ENCODE measurements around the gene APOL5. TPM values are rescaled to one million over a fixed set of nuclear protein-coding genes. Genes with fewer than 3 reads are reported as not detected.

Gene APOL5
- total RNA-seq, 2 experiments from 2014 or later: not detected

GRCh38 chr22:35733036-35733435, 15.4 kb downstream of the APOL5 start:
- no peaks in the 10 kb centered on the region for H3K36me3 ChIP-seq (ENCODE audit: insufficient read depth, low read length)
- ATAC-seq (ENCODE audit: poor library complexity) (no peak), DNase-seq (no peak)
- Mint-ChIP-seq H3K27me3 (peaks cover 4% of the 10 kb centered on the region), H3K27ac (no peak overlapping the region), H3K9me3 (no peaks in the 10 kb centered on the region), H3K4me3 (no peak overlapping the region), H3K4me1 (ENCODE audit: low read depth) (no peaks in the 10 kb centered on the region), H3K36me3 (ENCODE audit: low read depth) (no peaks in the 10 kb centered on the region)
- H3K27me3 ChIP-seq (ENCODE audit: control insufficient read depth in 1 of 2, insufficient read depth in 2 of 2, low read length in 2 of 2): no peaks in the 10 kb centered on the region
- H3K4me1 ChIP-seq (ENCODE audit: insufficient read depth, low read length): no peaks in the 10 kb centered on the region
- POLR2A ChIA-PET: no interaction called here
- intact Hi-C loops (cut with DNase I, micrococcal nuclease): no loop called here
- H3K27ac ChIP-seq (ENCODE audit: low read depth in 1 of 2, low read length in 2 of 2): no peak overlapping the region
- no peak overlapping the region for H3K4me3 ChIP-seq (ENCODE audit: low read length)
- no peak for TF ChIP-seq CTCF (IDR thresholded peaks at IDR 0.05)
- H3K9me3 ChIP-seq (ENCODE audit: control insufficient read depth in 1 of 2, insufficient read depth in 1 of 2, low read length in 2 of 2): no peaks in the 10 kb centered on the region
- CTCF ChIA-PET: no interaction called here

- Mint-ChIP-seq H3K4me1 (ENCODE audit: low read depth) (no peaks in the 10 kb centered on the region), H3K4me3 (no peak overlapping the region), H3K27me3 (peaks cover 4% of the 10 kb centered on the region), H3K9me3 (no peaks in the 10 kb centered on the region), H3K36me3 (ENCODE audit: low read depth) (no peaks in the 10 kb centered on the region), H3K27ac (no peak overlapping the region)
- intact Hi-C loops (cut with DNase I, micrococcal nuclease): no loop called here
- Histone ChIP-seq H3K36me3 (ENCODE audit: insufficient read depth, low read length) (no peaks in the 10 kb centered on the region), H3K9me3 (ENCODE audit: control insufficient read depth in 1 of 2, insufficient read depth in 1 of 2, low read length in 2 of 2) (no peaks in the 10 kb centered on the region), H3K4me1 (ENCODE audit: insufficient read depth, low read length) (no peaks in the 10 kb centered on the region), H3K27ac (ENCODE audit: low read depth in 1 of 2, low read length in 2 of 2) (no peak overlapping the region), H3K27me3 (ENCODE audit: control insufficient read depth in 1 of 2, insufficient read depth in 2 of 2, low read length in 2 of 2) (no peaks in the 10 kb centered on the region), H3K4me3 (ENCODE audit: low read length) (no peak overlapping the region)
- ATAC-seq (ENCODE audit: poor library complexity) (no peak), DNase-seq (no peak)
- ChIA-PET CTCF (no interaction called here), POLR2A (no interaction called here)
- no peak for TF ChIP-seq CTCF (IDR thresholded peaks at IDR 0.05)
These were observed 16.3 kb downstream of the APOL5 start for GRCh38 chr22:35733791-35734516.

GRCh38 chr22:35734517-35734827, 16.8 kb downstream of the APOL5 start:
- Mint-ChIP-seq H3K9me3 (no peaks in the 10 kb centered on the region), H3K27ac (no peak overlapping the region), H3K36me3 (ENCODE audit: low read depth) (no peaks in the 10 kb centered on the region), H3K4me3 (no peak overlapping the region), H3K4me1 (ENCODE audit: low read depth) (no peaks in the 10 kb centered on the region), H3K27me3 (peaks cover 4% of the 10 kb centered on the region)
- Histone ChIP-seq H3K27ac (ENCODE audit: low read depth in 1 of 2, low read length in 2 of 2) (no peak overlapping the region), H3K9me3 (ENCODE audit: control insufficient read depth in 1 of 2, insufficient read depth in 1 of 2, low read length in 2 of 2) (no peaks in the 10 kb centered on the region), H3K36me3 (ENCODE audit: insufficient read depth, low read length) (no peaks in the 10 kb centered on the region), H3K4me3 (ENCODE audit: low read length) (no peak overlapping the region), H3K4me1 (ENCODE audit: insufficient read depth, low read length) (no peaks in the 10 kb centered on the region), H3K27me3 (ENCODE audit: control insufficient read depth in 1 of 2, insufficient read depth in 2 of 2, low read length in 2 of 2) (no peaks in the 10 kb centered on the region)
- ATAC-seq (ENCODE audit: poor library complexity) (no peak), DNase-seq (no peak)
- ChIA-PET CTCF (no interaction called here), POLR2A (no interaction called here)
- intact Hi-C loops (cut with DNase I, micrococcal nuclease): no loop called here
- TF ChIP-seq CTCF (IDR thresholded peaks at IDR 0.05): no peak
